ENCODE data around the gene GPHN.

DNA sequence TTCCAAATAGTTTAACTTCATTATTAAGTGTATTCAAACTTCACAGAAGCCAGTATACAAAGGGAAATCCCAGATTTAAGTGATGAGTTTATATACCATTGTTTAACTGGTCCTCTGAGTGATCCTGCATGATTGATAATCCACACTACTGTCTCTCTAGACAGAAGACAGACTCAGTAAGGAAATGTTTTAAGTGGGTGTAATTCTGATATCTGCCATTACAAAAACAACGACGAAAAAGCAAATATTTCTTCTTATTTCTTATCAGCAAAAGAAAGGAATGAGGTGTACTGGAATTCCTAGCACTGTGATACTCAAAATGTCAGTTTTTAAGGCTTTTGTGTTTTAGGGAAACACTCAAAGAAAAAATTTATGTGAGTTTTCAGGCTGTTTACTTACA is 127.5 kb downstream of the GPHN start:
- TF ChIP-seq, protein P1, sequence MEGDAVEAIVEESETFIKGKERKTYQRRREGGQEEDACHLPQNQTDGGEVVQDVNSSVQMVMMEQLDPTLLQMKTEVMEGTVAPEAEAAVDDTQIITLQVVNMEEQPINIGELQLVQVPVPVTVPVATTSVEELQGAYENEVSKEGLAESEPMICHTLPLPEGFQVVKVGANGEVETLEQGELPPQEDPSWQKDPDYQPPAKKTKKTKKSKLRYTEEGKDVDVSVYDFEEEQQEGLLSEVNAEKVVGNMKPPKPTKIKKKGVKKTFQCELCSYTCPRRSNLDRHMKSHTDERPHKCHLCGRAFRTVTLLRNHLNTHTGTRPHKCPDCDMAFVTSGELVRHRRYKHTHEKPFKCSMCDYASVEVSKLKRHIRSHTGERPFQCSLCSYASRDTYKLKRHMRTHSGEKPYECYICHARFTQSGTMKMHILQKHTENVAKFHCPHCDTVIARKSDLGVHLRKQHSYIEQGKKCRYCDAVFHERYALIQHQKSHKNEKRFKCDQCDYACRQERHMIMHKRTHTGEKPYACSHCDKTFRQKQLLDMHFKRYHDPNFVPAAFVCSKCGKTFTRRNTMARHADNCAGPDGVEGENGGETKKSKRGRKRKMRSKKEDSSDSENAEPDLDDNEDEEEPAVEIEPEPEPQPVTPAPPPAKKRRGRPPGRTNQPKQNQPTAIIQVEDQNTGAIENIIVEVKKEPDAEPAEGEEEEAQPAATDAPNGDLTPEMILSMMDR (IDR thresholded peaks at IDR 0.05), result no peak
- no peak for TF ChIP-seq POLR2A (IDR thresholded peaks at IDR 0.05)
- TF ChIP-seq POLR2AphosphoS5 (IDR thresholded peaks at IDR 0.05), result no peak
- no peak for TF ChIP-seq EP300 (IDR thresholded peaks at IDR 0.05)
